ENCODE results near the gene SNPH. TPM values are rescaled to one million over a fixed set of nuclear protein-coding genes. Genes with fewer than 3 reads are reported as not detected.

SNPH gene
- total RNA-seq, 4 donors from 2014 or later: 1.5 to 2.0 (median 1.7) TPM

- TF ChIP-seq, protein P1, sequence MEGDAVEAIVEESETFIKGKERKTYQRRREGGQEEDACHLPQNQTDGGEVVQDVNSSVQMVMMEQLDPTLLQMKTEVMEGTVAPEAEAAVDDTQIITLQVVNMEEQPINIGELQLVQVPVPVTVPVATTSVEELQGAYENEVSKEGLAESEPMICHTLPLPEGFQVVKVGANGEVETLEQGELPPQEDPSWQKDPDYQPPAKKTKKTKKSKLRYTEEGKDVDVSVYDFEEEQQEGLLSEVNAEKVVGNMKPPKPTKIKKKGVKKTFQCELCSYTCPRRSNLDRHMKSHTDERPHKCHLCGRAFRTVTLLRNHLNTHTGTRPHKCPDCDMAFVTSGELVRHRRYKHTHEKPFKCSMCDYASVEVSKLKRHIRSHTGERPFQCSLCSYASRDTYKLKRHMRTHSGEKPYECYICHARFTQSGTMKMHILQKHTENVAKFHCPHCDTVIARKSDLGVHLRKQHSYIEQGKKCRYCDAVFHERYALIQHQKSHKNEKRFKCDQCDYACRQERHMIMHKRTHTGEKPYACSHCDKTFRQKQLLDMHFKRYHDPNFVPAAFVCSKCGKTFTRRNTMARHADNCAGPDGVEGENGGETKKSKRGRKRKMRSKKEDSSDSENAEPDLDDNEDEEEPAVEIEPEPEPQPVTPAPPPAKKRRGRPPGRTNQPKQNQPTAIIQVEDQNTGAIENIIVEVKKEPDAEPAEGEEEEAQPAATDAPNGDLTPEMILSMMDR (IDR thresholded peaks at IDR 0.05; ENCODE audit: low read depth): no peak
Measured at GRCh38 chr20:1334761-1335160, 68.7 kb downstream of the SNPH start.

GRCh38 chr20:1335961-1336698, 70.0 kb downstream of the SNPH start:
- TF ChIP-seq, protein P1 (IDR thresholded peaks at IDR 0.05; ENCODE audit: low read depth): no peak

GRCh38 chr20:1336699-1337367, 70.7 kb downstream of the SNPH start:
- TF ChIP-seq, protein P1 (IDR thresholded peaks at IDR 0.05; ENCODE audit: low read depth): no peak

DNA sequence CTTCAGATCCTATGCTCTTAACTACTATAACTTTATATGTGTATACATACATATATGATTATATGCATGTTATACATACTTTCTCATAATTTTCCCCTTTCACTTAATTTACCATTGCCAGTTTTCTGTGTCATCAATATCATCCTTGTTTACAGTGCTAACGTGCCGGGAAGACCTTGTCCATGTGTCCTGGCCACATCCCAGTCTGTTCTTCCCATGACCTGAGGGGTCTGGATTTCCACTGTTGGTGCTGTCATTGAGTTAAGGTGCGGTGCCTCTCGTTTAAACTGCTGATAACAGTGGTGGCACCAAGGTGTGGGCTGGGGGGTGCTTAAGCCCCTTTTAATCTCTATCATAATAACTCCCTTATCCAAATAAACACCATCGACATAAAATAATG, 71.3 kb downstream of the SNPH start:
- TF ChIP-seq, protein P1 (IDR thresholded peaks at IDR 0.05; ENCODE audit: low read depth): no peak

DNA sequence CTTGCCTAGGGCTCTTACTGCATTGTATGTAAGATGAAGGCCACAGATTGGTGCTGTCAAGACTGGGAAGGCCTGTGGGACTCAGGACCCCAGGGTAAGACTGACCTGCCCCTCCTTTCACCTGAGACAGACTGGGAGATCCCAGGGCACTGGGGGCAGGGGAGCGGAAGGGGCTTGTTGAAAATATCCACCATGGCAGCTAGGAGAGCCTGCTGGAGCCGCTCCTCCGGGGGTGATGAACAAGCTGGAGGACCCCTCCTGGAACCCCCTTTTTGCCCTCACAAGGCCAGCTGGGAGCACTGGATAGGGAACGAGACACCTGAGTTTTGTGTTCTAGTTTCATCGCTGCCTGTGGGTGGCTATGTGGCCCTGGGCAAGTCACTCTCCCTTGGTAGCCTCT, 72.0 kb downstream of the SNPH start:
- TF ChIP-seq, protein P1 (IDR thresholded peaks at IDR 0.05; ENCODE audit: low read depth): no peak

DNA sequence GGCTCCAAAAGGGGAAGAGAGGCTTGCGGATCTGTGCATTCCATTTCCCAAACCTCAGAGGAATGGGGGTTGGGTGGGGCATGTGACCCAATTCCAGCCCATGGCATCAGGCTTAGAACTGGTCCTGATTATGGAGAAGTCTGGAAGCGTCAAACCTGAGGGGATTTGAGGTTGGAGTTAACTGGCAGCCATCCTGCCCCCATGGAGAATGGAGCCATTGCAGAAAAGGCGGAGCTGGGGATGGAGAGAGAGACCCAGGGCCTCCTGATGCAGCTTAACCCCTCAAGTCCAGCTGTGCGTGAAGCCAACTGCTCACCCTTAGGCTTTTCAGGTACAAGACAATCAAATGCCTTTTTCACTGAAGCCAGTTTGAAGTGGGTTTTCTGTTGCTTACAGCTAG, 72.7 kb downstream of the SNPH start:
- TF ChIP-seq, protein P1 (IDR thresholded peaks at IDR 0.05; ENCODE audit: low read depth): no peak

- TF ChIP-seq, protein P1 (IDR thresholded peaks at IDR 0.05; ENCODE audit: low read depth): no peak
Measured at GRCh38 chr20:1341561-1342265, 75.6 kb downstream of the SNPH start.

Data from subcutaneous adipose tissue (tissue), 4 donors.